IPS-18c (cell line): Measurements from ENCODE around the gene CREBBP.

Experiments
- H3K4me3 ChIP-seq: 2 replicates; pipeline ENCODE4 v1.7.0; 2013; ENCODE audit warnings: low read depth, mild to moderate bottlenecking, low read length, moderate library complexity; ENCODE audit not compliant: insufficient read depth
- H3K9me3 ChIP-seq: one replicate; pipeline ENCODE4 v1.6.1; 2013; ENCODE audit warnings: mild to moderate bottlenecking, low read length, moderate library complexity; ENCODE audit not compliant: control insufficient read depth, insufficient read depth

Gene CREBBP

DNA sequence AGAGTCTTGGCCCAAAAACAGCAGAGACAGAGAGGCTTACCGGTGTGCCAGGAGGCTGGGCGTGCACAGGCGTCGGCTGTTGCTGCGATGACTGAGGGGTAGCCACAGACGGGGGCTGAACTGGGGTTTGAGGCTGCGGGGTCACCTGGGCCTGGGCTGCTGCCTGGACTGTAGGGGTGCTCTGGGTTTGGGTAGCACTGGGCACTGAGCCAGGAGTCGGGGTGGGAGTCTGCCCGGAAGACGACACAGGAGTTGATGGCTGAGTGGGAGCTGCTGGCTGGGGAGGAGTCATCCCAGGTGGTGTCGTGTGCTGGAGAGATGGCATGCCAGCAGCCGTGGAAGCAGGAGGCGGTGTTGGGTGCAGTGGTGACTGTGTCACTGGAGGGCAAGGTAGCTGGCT, 110.0 kb downstream of the CREBBP start:
- Histone ChIP-seq H3K9me3 (no peaks in the 10 kb centered on the region), H3K4me3 (no peak overlapping the region)

DNA sequence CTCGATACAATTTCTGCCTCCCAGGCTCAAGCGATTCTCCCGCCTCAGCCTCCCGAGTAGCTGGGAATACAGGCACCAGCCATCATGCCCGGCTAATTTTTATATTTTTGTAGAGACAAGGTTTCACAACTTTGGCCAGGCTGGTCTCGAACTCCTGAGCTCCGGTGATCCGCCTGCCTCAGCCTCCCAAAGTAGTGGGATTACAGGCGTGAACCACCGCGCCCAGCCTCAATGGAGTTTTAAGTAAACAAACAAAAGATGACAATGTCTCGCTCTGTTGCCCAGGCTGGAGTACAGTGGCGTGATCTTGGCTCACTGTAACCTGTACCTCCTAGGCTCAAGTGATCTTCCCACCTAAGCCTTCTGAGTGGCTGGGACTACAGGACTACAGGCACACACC, 110.6 kb downstream of the CREBBP start:
- H3K9me3 ChIP-seq = no peaks in the 10 kb centered on the region
- no peak overlapping the region for H3K4me3 ChIP-seq

DNA sequence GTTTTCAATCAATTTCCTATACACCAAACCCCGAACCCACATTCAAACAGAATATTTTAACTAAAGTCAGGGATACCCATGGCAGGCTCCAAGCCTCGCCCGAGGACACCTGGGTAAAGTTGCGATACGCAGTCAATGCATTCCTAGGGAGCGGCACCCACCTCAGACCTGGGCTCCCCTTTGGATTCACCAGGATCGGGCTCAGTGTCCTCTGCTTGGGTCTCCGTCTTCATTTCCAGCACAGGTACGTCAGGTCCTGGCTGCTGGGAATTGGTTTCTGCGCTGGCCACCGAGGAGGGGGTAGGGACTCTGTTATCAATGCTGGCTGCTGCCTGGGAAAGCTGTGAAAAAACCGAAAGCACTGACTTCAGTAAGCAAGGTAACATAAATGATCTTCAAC, 111.5 kb downstream of the CREBBP start:
- Histone ChIP-seq H3K9me3 (no peaks in the 10 kb centered on the region), H3K4me3 (no peak overlapping the region)

DNA sequence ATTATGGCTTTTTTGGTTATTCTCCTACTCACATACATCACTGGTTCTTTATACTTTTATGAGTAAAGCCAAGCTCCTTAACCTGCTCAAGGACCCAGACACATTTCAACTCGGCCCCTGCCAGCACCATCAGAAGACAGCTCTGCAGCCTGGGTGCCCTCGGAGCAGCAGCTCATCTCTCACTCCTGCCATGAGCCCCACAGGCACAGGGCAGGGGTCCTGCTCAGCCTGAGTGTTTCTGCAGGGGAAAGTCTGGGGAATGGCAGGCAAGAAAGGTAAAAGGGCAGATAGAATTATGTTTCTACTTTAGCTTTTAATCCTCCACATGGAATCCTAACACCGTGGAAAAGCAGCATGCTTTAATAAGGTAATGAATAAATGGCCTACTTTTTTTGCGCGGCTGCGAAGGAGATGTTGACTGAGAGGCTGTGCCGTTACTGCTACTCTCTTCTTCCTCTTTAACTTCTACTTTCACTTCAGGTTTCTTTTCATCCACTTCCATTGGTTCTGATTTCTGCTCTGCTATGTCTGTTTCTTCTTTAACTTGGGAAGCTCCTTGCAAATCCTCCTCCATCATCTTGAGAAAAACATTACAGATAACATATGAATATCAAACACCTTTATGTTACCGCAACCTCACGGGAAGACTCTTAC, 113.1 kb downstream of the CREBBP start:
- Histone ChIP-seq H3K9me3 (no peaks in the 10 kb centered on the region), H3K4me3 (no peak overlapping the region)

DNA sequence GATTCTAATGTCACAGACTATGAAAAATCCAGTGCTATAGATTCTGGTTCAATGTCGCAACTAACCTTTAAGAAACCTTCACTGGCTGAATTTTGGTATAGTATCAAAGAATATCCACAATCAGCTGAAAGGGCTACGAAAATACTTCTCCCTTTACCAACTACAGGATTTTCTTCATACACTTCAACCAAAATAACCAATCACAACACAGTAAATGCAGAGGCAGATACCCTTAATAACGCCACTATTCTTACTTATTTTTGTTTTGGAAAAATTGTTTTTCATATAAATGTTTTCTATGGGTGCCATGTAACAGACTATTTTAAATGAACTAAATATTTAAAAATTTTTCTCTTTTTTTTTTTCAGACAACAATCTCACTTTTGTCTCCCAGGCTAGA, 114.3 kb downstream of the CREBBP start:
- H3K4me3 ChIP-seq = no peak overlapping the region
- no peaks in the 10 kb centered on the region for H3K9me3 ChIP-seq

DNA sequence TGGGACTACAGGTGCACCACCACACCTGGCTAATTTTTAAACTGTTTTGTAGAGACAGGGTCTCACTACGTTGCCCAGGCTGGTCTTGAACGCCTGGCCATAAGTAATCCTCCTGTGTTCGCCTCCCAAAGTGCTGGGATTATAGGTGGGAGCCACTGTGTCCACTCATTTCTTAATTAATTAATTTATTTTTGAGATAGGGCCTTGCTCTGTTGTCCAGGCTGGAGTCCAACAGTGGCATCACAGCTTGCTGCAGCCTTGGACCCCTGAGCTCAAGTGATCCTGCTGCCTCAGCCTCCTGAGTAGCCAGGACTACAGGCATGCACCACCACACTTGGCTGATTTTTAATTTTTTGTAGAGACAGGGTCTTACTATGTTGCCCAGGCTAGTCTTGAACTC, 116.1 kb downstream of the CREBBP start:
- no peak overlapping the region for H3K4me3 ChIP-seq

DNA sequence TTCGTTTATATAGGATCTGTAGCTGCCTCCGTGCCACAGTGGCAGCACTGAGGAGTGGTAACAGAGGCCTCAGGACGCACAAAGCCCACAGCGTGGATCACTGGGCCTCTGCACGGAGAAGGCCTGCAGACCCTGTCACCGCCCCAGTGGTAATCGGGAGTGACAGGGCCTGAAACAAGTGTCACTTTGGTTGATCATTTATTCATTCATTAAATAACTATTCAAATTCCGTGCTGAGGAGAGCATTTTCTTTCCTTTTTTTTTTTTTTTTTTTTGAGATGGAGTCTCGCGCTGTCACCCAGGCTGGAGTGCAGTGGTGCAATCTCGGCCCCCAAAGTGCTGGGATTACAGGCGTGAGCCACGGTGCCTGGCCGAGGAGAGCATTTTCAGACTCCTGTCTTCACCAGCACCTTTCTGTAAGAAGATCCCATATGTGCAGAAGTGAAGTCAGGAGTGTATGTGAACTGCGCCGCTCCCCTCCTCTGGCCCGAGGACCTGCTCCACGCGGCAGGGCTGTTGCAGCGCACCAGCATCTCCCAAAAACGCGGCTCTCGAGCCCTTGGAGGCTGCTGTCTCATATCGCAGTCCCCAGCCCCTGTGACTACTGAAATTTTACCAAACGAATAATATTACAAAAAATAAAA, 118.3 kb downstream of the CREBBP start:
- no peaks in the 10 kb centered on the region for H3K9me3 ChIP-seq
- H3K4me3 ChIP-seq = no peak overlapping the region

More for the DNA sequence above, 116.1 kb downstream of the CREBBP start:
- no peaks in the 10 kb centered on the region for H3K9me3 ChIP-seq

DNA sequence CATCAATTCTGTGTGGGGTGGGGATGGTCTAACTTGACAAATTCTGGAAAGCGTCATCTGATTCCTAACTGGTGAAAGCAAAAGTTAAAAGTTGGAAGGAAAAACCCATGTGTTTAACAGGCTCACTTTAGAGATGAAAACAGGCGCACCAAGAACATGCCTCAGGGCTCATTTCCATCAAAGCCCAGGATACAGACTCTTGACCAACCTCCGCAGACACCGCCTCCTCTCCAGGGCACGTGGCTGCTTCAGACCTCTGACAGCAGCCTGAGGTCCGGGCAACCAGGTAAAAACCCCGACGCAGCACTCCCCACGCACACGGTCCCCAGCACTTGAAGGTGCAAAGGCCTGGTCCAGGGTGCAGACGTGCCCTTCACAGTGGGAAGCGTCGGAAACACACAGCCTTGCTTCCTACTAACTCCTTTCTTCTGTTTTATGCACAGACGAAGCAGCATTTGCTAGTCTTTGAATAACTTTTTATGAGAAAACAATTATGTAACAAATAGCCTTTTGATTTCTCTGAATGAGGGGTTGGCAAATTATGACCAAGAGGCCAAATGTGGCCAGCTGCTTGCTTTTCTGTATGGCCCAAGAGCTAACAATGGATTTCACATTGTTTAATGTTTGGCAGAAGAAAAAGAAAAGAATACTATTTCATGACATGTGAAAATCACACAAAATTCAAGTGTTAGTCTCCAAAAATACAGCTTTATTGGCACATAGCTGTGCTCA, 119.0 kb downstream of the CREBBP start:
- Histone ChIP-seq H3K4me3 (no peak overlapping the region), H3K9me3 (no peaks in the 10 kb centered on the region)

DNA sequence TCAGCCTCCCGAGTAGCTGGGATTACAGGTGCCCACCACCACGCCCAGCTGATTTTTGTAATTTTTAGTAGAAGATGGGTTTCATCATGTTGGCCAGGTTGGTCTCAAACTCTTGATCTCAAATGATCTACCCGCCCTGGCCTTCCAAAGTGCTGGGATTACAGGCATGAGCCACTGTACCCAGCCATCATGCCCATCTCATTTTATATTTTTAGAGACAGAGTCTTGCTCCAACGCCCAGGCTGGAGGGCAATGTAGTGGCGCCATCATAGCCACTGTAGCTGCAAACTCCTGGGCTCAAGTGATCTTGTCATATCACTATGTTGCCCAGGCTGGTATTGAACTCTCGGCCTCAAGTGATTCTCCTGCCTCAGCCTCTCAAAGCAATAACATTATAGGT, 120.0 kb downstream of the CREBBP start:
- no peak overlapping the region for H3K4me3 ChIP-seq
- H3K9me3 ChIP-seq = no peaks in the 10 kb centered on the region

DNA sequence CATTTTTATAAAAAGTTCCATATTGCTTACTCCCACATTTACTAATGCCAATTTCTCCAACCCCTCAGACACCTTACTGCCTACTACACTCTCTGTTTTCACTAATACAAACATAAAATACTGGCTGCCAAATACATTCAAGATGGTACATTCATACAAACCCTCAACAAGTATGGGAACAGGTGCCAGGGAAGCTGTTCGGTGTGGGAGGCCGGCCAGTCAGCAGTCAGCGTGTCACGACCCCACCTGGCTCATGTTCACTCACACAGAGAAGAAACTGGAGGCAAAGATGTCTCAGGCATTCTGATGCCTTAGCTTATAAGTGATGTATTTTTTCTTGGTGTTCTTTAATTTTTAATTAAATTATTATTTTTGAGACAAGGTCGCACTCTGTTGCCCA, 120.8 kb downstream of the CREBBP start:
- Histone ChIP-seq H3K4me3 (no peak overlapping the region), H3K9me3 (no peaks in the 10 kb centered on the region)

DNA sequence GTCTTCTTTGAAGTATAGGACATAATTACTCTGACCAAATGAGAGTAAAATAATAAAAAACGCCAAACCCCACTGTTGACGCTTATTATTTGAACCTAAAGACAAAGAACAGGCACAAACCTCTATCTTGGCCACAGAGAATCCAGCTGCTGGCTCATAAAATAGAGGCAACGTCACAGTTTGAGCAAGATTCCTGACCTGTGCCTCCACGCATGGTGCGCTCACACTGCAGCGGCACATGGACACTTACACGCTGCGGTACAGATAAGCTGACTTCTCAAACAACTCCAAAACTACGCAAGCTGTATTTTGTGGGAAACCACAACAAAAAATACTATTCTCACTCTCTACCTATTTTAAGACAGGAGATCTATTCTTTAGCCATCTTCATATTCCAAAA, 124.4 kb downstream of the CREBBP start:
- no peaks in the 10 kb centered on the region for H3K9me3 ChIP-seq
- no peak overlapping the region for H3K4me3 ChIP-seq

DNA sequence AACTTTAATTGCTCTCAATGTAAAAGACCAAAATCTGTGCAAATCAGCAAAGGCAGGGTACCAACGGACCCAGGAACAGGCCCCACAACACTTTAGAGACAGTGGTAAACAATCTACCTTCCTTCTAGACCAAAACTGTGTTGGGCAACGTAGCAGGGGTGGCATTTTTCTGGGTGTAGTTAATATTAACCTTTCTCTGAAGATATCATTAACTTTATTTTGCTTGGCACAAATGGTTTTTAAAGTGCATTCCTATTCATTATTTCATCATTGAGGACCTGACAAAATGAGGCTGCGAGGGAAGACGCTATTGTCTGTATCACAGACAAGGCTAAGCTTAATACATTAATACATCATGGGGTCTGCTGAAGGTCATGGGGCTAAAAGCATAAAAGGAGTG, 125.3 kb downstream of the CREBBP start:
- no peak overlapping the region for H3K4me3 ChIP-seq
- no peaks in the 10 kb centered on the region for H3K9me3 ChIP-seq

DNA sequence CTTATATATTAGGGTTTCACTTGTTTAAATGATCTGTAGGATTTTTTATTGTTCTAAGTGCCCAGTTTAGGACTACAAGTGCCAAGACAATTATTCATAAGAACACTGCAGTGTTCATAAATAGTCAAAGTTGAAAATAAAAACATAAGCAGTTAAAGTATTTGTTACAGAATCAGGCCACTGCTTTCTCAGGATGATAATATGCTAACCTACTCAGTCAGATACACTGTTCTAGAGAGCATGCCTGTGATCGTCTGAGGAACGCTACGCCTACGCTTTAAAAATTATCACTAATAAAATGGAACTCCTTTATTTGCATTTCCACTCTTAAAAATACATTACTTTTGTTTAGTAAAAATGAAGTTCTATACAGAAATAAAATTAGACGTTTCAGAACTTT, 125.7 kb downstream of the CREBBP start:
- Histone ChIP-seq H3K9me3 (no peaks in the 10 kb centered on the region), H3K4me3 (no peak overlapping the region)

DNA sequence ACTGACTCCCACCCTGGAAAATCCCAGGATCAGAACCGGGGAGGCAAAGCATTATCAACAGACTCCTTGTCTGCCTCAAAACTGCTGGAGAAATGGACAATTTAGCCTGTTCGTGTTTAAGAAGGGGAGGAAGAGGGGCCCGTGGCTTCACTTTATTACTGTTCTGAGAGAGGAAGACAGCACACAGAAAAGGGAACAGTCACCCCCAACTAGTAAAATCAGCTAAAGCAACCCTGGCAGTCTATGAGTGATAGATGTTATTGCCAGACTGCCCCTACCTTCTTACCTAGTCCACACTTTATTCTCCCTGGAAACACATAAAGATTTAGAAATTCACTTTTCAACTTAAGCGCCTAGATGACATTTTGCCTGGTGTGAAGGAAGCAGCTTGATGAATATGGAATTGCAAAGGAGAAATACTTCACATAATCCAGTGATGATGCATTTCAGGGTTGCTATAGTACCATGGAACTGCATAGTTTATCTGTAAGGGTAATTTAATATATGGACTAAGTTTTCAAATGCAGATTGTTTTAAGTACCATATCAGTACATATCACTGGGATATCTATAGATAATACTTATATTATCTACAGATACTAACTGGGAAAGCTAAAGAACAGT, 126.3 kb downstream of the CREBBP start:
- Histone ChIP-seq H3K4me3 (no peak overlapping the region), H3K9me3 (no peaks in the 10 kb centered on the region)

DNA sequence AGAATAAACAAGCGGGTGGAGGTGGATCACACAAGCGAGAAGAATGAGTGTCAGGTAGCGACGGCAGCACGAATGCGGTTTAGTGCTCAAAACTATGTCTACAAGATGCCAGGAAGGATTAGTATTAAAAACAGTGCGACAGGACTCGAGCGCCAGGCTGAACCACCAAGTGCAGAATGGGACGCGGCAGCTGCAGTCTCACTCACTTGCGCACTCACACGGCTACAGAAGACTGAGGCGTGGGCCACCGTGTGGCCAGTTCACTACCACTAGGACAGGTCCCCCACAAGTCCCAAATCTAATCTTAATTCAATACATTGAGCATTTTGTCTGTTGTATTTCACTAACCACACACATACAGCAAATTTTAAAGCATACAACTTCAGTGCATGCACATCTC, 127.5 kb downstream of the CREBBP start:
- Histone ChIP-seq H3K9me3 (no peaks in the 10 kb centered on the region), H3K4me3 (no peak overlapping the region)

DNA sequence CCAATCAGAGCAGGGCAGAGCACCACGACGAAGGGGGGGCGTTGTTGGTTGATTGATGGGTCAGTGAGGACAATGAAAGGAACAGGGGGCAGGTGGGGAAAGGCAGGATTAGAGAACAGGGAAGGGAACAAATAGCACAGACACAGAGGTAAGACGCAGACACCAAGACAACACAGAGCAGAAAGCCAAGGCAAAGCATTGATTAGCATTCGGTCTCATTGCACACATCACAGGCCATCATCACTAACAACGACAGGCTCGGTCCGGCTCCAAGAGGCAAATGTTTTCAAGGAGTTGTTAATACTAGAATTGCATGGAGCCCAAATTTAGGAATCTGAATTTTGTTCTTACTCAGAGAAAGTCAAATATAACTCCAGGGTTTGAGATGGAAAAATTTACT, 128.6 kb downstream of the CREBBP start:
- H3K9me3 ChIP-seq = no peaks in the 10 kb centered on the region
- H3K4me3 ChIP-seq = no peak overlapping the region

DNA sequence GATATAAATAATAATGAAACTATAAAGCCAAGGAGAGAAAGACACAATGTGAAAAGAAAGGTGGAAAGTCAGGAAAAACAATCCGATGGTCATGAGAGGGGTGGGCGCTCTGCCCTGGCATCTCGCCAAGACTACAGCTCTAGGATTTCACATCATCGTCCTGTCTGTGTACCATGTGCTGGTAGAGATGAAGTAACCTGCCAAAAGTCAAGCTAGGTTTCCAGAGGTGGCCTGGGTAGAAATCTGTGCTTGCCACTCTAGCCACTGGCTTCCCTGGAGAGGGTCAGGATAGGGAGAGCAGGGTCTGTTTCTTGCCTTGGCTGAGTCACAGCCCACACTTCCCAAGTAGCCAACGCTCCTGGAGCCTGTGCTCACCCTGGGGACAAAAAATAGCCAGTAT, 132.2 kb downstream of the CREBBP start:
- H3K4me3 ChIP-seq = no peak overlapping the region

DNA sequence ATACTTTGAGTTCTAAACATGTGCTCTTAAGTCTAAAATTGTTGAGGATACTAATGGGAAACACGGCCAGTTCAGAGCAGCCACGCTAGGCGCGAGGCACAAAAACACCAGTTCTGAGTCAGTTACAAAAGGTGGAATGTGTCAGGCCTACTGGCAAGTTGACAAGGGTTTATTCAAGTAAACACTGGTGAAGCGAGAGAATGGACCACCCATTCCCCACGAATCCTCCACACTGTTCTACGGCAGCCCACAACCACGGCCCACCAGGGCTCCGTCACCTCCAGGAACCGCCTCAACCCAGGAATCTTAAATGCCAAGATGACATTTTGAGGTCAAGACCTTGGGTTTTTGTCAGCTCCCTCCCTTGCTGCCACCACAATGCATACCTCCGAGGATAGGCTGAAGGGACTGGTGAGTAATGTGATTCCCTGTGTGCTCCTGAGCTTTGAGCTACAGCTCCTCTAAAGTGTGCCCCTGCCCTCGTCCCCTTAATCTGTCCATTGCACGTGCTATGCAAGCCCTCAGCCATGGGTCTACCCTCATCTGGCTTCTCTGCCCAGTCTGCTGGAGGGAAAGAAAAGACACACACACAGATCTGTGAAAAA, 134.7 kb downstream of the CREBBP start:
- Histone ChIP-seq H3K4me3 (no peak overlapping the region), H3K9me3 (no peaks in the 10 kb centered on the region)

More for the DNA sequence above, 132.2 kb downstream of the CREBBP start:
- no peaks in the 10 kb centered on the region for H3K9me3 ChIP-seq
